AG08395 (cell line): ENCODE measurements around the gene ZNF644.
"Not testable (repeated sequence)": the region's sequence is repeated elsewhere in the genome, so short reads cannot be mapped to it uniquely, and the experiment has no call there.

ENCODE experiments used
- DNase-seq: peaks from one replicate; pipeline ENCODE4 v3.0.0; 2012; ENCODE audit warnings: mixed read lengths, low spot score

The ZNF644 gene

DNA sequence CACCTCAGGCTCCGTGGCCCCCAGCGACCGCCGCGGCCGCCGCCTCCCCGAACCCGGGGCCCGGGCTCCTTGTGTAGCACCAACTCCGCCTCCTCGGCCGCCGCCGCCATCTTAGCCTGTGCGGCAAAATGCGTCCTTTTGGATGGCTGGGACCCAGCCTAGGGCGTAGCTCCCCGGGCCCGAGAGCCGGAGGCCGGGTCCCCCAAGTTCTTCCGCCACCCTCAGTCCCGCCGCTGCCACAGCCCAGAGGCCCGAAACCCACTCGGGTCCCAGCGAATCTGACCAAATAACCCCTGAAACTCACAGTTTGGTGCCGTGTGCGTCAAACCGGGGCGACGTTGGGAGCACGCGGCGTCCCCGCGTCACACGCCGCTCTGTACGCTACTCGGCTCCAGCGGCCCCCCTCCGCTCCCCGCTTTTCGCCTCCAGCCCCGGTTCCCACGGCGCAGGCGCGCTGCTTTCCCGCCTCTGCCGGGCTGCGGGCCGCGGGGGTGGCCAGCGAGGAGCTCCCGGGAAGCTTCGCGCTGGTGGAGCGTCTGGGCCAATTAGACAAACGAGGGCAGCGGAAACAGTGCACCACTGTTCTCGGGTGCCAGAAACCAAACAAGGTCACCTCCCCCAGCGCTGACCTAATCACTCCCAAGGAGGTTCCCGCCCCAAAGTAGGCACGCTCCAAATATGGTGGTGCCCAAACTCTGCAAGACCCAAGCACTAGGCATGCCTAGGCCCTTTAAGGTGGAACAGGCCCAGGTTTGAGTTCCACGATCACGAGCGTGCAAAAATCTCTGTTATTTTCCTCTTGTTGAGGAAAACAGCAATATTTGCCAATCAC lies at the start of gene ZNF644:
Gene ZNF644, minus strand, starts transcription at position 350 of the 832 bp plus-strand sequence. CDS start 39,682 bp downstream, outside the sequence.
- DNase-seq = peak; percentile 96

DNA sequence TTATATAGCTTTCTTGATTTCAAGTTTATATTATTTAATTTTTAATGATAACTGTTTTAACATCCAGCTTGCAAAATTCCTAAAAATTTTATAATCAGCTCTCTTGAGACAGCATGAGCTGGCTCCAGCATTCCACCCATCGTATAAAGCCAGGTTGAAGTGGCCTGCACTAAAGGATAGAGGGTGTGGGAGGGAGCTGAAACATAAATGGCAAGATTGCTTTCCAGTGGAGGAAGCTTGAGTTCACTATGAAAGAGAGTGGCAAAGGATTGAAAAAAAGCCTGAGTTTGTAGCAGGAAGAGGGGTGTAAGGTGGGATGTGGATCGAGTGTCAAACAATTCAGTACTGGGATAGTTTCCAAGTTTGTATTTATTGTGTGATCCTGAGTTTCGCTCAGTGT lies 48.5 kb upstream of the ZNF644 start:
- no peak for DNase-seq

DNA sequence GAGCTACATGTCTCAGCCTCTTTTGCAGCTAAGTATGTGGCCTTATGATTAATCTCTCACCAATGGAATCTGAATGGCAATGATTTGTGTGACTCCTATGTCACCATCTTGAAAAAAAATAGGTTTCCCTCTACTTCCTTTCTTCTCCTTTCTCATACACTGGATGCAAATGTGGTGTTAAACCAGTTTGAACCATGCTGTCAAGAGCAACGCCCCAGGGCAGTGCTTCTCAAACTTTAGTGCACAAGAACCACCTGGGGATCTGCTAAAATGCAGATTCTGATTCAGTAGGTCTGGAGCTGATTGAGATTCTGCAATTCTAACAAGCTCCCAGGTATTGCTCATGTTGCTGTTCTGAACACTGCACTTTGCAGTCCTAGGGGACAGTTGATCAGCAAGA lies 44.7 kb upstream of the ZNF644 start:
- no peak for DNase-seq

DNA sequence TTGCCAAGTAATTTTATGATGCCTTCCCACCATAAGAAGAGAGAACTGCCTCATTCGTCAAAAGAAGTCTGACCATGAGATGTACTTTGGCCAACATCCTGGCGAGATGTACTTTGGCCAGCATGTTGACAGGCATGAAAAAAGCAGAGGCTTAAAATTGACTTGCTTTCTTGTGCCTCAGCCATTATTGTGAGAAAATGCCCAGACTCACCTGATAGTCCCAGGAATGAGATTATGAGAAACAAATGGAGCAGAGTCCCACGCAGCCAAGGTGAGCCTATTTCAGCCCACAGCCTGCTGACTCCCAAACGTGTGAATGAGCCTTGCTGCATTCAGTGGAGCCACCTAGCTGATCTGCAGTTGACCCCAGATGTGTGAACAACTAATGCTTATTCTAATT lies 43.5 kb upstream of the ZNF644 start:
- no peak for DNase-seq

DNA sequence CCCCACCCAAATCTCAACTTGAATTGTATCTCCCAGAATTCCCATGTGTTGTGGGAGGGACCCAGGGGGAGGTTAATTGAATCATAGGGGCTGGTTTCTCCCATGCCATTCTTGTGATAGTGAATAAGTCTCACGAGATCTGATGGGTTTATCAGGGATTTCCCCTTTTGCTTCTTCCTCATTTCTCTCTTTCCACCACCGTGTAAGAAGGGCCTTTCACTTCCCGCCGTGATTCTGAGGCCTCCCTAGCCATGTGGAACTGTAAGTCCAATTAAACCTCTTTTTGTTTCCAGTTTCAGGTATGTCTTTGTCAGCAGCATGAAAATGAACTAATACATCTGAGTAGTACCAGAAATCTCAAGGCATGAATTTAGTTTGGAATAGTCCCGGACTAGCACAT lies 41.6 kb upstream of the ZNF644 start:
- DNase-seq = not testable (repeated sequence)

DNA sequence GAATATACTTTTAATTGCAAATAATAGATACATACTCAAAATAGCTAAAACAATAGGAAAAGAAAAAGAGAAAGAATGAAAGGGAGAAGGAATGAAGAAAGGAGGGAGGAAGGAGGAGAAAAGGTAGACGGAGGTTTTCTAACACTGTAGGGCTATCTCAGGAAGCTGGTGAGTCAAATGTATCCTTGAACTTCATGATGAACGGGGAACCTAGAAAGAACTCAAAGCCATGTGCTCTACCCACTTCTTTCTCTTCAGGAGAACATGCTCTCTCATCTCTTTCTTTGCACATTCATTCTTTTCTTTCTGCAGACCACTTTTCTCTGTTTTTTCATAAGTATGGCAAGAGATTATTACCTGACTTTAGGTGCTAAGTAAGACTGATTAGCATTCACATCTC lies 37.3 kb upstream of the ZNF644 start:
- no peak for DNase-seq

DNA sequence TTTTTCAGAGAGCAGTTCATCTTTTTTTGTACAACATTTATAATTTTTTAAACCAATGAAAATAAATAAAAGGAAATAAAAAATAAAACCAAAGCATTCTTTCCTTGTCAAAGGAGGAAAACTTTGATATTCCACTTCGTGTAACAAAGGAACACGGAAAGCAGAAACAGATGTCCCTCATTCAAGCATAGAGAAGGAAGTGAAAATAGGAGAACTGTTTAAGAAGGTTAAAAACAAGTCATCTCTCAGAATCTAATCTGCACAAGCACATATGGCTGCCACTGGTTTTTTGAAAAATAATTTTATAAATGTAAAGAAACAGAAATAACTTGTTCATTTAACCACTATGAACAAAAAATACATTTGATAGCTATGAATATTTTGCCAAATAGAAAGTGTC lies 35.9 kb upstream of the ZNF644 start:
- no peak for DNase-seq

DNA sequence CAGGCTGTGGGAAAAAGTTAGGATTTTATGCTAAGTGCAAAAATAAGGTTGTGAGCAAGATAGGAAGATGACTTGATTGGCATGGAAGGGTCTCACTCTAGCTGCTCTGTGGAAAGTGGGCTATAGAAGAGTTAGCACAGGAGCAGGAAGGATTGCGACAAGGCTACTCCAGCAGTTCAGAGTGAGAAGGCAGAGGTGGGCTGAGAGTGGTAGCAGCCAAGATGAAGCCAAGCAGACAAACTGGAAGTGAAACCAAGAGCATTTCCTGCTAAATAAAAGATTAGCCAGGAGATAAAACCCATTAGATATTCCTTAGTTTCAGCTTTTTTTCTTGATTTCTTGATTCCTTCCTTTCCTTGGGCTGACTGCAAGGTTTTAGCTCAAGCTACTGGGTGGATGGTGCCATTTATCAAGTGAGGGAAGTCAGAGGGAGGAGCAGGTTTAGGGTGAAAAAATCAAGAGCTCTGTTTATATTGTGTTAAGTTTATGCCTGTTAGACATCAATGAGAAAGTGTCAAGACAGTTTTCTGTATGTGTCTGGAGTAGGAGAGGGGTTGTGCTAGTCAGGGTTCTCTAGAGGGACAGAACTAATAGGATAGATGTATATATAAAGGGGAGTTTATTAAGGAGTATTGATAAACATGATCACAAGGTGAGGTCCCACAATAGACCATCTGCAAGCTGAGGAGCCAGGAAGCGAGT lies 33.1 kb upstream of the ZNF644 start:
- no peak for DNase-seq

DNA sequence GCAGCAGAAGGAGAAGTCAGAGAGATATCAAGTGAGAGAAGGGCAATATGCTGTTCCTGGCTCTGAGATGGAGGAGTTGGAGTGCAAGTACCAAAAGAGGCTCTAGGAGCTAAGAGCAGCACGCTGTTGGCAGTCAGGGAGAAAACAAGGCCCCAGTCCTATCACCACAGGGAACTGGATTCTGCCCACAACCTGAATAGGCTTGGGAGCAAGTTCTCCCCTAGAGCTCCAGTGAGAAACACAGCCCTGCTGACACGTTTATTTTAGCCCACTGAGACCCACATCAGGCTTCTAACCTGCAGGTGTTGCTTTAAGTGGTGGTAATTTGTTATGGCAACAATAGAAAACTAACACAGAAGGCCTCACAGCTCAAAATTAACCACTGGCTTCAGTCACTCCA lies 31.8 kb upstream of the ZNF644 start:
- no peak for DNase-seq

DNA sequence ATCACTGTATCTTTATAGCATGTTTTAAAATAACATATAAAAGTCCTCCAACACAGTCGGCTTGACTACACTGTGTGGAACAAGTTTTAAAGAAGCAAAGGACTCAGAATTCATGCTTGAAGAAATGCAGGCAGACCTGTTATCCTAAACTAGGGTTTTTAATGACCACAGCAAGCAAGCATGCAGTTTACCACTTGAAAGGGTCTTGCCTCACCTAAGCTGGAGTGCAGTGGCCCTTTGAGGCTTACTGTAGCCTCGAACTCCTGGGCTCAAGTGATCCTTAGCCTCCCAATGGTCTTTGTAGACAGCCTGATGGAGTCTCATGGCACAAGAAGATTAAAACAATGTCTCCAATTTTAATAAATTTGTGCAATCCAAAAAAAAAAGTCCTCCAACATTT lies 27.7 kb upstream of the ZNF644 start:
- DNase-seq = not testable (repeated sequence)

DNA sequence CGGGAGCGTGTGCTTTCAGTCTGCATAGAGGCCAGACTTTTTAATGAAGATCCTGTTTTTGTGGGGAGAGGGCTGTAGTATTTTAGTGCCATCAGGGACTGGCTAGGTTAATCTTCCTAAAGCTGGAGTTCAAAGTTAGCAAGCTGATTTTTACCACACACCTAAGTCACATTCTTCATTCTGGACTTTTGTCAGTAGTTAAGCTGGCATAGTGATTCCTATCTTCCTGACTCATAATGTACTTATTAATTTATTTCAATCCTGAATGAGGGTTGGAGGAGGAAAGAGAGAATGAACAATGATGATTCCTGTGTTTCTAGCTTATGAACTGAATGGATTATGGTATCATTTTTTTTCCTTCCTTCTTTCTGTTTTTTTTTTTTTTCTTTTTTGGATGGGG lies 24.9 kb upstream of the ZNF644 start:
- no peak for DNase-seq

DNA sequence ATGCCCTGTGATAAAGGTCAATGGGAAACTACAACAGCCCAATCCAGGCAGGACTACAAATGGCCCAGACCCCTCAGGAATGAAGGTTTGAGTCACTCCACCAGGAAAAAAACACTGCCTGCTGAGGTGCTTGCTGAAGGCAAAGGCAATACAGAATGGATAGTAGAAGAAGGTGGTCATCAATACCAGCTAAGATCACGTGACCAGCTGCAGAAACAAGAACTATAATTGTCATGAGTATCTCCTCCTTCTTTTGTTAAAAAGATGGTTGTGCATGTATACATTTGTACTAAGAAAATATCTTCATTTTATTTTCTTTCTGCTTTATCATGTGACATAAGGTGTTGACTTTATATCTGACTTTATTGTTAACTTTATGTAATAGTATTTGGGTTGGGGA lies 23.4 kb upstream of the ZNF644 start:
- no peak for DNase-seq

DNA sequence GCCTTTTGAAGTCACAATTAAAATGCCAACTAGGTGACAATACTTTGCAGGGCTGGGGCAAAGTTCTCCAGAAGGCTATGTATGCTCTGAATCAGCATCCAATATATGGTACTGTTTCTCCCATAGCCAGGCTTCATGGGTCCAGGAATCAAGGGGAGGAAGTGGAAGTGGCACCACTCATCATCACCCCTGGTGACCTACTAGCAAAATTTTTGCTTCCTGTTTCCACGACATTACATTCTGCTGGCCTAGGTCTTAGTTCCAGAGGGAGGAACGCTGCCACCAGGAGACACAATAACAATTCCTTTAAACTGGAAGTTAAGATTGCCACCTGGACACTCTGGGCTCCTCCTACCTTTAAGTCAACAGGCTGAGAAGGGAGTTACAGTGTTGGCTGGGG lies 22.9 kb upstream of the ZNF644 start:
- not testable (repeated sequence) for DNase-seq

DNA sequence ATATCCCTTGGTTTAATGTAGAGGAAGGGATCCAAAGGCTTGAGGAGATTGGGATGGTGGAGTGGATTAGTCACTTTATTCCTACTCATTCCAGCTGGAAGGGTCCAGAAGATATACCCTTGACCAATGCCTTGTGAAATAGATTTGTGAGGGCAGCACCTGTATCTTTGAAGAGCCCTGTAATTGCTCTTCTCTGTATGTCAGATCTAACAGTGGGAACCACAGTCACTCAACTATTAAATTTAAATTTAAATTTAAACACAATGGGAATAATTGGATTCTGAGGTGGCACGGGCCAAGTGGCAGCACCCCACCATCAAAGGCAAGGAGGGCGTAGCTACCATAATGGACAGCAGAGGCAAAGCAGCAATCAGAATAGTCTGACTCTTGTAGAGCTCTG lies 20.5 kb upstream of the ZNF644 start:
- not testable (repeated sequence) for DNase-seq

DNA sequence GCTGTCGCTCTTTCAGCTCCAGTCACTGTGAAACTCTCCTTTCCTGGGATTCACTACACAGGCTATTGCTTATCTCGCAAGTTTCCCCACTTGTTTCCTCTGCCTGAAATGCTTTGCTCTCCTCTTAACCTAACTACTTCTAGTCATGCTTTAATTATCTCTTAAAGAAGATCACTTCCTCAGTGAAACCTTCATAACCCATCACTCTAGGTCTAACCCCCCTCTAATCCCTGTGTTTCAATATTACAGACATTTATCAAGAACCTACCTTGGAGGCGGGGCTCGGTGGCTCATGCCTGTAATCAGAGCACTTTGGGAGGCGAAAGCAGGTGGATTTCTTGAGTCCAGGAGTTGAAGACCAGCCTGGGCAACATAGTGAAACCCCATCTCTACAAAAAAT lies 16.7 kb upstream of the ZNF644 start:
- no peak for DNase-seq

DNA sequence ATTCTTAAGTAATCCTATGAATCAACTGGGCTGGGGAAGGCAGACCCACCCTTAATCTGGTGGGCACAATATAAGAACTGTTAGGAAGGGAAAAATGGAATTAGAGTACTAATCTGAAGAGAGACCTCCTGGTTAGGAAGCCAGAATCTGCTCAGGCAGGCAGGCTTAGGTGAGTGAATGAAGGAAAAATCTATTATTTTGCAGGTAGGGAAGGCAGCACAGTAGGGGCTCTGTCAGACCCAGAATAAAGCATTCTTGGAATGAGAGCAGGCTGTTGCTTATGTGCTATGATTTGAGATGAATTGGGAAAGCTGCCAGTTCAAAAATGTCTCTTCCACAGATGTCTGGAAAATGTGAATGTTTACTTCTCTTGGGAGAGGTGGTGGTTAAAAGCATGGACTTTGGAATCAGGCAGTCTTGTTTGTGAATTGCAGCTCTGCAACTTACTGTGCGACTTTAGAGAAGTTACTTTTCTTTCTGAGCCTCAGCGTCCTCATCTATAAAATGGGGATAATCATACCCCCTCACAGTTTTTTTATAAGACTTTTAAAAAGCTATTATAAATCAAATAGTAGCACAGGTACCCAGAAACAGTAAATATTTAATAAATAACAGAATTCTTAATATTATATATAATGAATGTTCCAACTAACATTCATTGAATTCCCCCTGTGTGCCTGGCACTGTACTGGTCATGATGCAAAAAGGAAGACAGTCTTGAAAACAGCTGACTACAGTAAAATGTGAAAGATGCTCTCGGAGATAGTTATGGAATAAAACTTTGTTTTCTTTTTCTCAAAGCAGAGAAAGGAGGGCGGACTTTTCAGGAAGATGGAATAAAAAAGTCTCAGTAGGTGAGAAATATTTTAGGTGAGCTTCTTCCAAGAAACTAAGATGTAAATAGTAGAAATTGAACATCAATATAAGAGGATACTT lies 15.3 kb upstream of the ZNF644 start:
- no peak for DNase-seq

DNA sequence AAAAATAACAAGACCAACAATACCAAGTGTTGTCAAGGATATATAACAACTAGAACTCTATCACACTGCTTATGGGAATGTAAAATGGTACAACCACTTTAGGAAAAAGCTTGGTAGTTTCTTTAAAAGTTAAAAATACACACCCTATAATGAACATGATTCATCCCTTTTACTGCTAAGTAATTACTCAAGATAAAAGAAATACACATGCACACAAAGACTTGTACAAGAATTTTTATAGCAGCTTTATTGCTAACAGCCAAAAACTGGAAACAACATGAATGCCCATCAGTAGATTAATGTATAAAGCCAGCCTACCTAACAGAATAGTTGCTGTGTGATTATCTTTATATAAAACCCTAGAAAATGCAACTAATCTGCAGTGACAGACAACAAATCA lies 10.5 kb upstream of the ZNF644 start:
- no peak for DNase-seq

DNA sequence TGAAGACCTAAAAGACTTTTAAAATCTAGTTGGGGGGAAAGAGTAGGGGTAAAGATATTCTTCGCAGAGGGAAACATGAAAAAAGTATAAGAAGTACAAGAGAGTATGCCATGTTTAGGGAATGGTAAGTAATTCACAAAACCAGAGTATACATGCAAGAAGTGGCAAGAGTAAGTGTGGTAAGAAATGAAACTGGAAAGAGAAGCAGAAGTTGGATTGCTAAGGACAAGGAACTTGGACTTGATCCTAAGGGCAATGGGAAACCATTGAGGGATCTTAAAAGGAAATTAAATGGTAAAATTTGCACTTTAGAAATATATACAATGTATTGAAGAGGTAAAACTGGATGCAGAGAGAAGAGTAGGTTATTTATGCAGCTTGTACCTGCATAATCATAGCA lies 9.2 kb upstream of the ZNF644 start:
- no peak for DNase-seq

DNA sequence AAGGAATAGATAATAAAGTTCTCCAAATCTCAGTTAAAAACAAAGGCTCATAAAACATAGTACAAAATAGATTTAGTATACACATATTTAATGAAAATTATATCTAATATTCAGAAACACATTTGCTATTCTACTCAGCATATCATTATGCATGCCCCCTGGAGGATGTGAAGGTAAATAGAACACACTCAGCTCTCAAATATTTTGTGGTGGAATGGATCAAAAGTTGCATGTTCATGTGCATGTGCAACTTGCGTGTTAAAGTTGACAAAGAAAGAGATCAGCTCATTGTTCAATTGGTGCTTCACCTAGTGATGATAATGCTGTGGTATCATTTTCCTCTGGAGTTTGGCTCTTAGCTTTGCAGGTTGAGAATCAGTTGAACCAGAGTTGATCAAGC lies 4.9 kb upstream of the ZNF644 start:
- DNase-seq = no peak

DNA sequence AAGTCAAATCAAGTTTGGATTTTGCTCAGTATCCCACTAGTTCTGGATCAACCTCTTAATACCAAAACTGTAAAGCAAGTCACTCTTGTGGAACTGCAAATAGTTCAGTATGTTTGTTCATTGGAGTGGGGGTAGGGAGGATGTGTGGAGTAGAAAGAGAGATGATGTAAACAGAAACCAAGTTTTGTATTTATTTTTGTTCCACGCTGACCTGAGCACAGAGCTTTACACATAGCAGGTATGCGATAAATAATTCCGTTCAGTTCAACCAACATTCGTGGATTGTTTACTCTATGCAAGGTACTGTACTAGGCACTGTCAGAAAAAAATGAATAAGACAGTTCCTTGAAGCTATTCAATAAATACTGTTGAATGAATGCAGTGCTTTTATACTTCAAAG lies 4.5 kb upstream of the ZNF644 start:
- DNase-seq = no peak

DNA sequence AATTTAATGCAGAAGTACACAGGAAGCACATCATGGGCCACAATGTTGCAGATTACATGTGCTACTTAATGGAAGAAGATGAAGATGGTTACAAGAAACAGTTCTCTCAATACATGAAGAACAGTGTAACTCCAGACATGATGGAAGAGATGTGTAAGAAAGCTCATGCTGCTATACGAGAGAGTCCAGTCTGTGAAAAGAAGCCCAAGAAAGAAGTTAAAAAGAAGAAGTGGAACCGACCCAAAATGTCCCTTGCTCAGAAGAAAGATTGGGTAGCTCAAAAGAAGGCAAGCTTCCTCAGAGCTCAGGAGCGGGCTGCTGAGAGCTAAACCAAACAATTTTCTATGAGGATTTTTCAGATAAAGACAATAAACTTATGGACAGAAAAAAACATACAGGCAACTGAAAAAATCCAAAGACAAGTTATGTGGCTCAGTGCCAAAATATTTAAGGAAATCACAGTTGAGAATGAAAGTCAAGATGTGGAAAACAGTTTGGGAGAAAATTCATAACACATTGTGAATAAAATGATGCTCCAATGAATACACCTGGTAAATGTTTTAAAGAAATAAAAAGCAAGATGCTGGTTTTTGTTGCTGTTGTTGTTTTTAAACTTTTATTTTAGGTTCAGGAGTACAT lies 2.8 kb upstream of the ZNF644 start:
- no peak for DNase-seq

DNA sequence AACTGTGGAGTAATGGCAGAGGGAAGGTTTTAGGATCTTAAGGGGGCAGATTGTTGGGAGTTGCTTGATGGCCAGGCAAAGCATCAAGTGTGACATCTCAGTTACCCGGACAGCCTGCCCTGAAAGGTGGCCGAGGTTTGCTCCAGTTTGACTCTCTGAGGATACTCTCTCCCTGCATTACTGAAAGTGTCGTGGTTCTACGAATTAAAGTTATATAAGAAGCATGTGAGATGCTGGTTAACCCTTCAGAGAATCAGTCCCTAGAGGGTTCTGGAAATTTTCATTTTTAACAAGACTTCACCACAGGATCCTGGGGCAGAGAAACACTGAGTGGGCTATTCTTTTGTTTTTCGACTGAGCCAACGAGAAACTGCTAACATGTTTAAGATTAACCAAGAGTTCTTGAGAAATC lies 689 bp upstream of the ZNF644 start:
- no peak for DNase-seq
